Measurements from ENCODE around the gene SSX2IP. TPM values are rescaled to one million over a fixed set of nuclear protein-coding genes. Genes with fewer than 3 reads are reported as not detected.
"Not testable (repeated sequence)": the region's sequence is repeated elsewhere in the genome, so short reads cannot be mapped to it uniquely, and the experiment has no call there.

The SSX2IP gene
- total RNA-seq, 6 experiments from 2014 or later, result 78.3 to 128 (median 121) TPM

DNA sequence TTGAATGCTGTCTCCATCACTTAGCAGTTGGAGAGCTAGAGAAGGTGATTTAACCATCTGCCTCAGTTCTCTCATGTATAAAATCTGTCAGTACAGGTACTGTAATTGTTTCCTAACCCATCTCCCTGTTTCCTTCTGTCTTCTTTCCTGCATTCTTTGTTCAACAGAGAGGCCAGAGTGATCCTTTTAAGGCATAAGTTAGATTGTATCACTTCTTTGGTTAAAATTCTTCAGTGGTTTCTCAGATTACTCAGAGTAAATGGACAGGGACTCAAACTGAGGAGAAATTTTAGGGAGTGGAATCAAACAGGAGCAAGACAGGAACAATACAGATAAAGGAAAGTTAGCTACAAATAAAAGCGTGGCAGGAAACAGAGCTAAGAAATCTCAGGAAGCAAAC is 45.2 kb upstream of the SSX2IP start:
- Mint-ChIP-seq H3K27me3 (ENCODE audit: insufficient read depth) (no peaks in the 10 kb centered on the region; the same call in 1 of the 2 replicates), H3K4me3 (peak overlapping the region; percentile 47), H3K36me3 (ENCODE audit: low read depth) (peaks cover 20% of the 10 kb centered on the region), H3K27ac (peak overlapping the region; percentile 78), H3K4me1 (ENCODE audit: low read depth) (peaks cover 40% of the 10 kb centered on the region), H3K9me3 (peaks cover 22% of the 10 kb centered on the region)
- DNase-seq, result peak; percentile 54
- TF ChIP-seq, protein P1, sequence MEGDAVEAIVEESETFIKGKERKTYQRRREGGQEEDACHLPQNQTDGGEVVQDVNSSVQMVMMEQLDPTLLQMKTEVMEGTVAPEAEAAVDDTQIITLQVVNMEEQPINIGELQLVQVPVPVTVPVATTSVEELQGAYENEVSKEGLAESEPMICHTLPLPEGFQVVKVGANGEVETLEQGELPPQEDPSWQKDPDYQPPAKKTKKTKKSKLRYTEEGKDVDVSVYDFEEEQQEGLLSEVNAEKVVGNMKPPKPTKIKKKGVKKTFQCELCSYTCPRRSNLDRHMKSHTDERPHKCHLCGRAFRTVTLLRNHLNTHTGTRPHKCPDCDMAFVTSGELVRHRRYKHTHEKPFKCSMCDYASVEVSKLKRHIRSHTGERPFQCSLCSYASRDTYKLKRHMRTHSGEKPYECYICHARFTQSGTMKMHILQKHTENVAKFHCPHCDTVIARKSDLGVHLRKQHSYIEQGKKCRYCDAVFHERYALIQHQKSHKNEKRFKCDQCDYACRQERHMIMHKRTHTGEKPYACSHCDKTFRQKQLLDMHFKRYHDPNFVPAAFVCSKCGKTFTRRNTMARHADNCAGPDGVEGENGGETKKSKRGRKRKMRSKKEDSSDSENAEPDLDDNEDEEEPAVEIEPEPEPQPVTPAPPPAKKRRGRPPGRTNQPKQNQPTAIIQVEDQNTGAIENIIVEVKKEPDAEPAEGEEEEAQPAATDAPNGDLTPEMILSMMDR (IDR thresholded peaks at IDR 0.05), result no peak

DNA sequence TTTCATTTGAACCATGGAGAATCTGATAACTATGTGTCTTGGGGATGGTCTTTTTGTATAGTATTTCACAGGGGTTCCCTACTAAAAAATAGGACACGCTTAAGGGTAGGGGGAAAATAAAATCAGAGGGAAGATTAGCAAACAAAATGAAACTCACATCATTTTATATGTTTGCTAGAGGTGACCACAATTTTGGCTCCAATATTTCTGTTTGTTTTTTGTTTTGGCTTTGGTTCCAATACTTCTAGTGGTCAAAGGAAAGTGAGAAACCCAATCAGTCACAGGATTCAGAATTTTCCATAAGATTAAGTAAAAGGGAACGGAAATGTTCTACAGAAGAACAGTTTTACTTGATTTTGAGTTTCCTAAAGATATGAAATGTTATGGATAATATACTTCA is 42.3 kb upstream of the SSX2IP start:
- peaks cover 24% of the 10 kb centered on the region for H3K36me3 Mint-ChIP-seq (ENCODE audit: low read depth)
- no peak overlapping the region for H3K4me3 Mint-ChIP-seq
- DNase-seq, result no peak
- H3K27ac Mint-ChIP-seq, result no peak overlapping the region
- peaks cover 22% of the 10 kb centered on the region for H3K9me3 Mint-ChIP-seq
- H3K4me1 Mint-ChIP-seq (ENCODE audit: low read depth), result peaks cover 68% of the 10 kb centered on the region
- TF ChIP-seq, protein P1 (IDR thresholded peaks at IDR 0.05), result no peak
- no peaks in the 10 kb centered on the region; the same call in 1 of the 2 replicates for H3K27me3 Mint-ChIP-seq (ENCODE audit: insufficient read depth)

DNA sequence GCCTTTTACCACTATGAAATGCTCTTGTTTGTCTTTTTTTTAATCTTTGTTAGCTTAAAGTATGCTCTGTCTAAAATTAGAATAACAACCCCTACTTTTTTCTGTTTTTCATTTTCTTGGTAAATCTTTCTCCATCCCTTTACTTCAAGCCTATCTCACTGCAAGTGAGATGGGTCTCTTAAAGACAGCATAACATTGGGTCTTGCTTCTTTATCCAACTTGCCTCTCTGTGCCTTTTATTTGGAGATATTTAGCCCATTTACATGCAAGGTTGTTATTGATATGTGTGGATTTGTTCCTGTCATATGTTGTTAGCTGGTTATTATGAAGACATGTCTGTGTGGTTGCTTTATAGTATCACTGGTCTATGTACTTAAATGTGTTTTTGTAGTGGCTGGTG is 41.3 kb upstream of the SSX2IP start:
- Mint-ChIP-seq H3K36me3 (ENCODE audit: low read depth) (peaks cover 24% of the 10 kb centered on the region), H3K9me3 (peaks cover 22% of the 10 kb centered on the region), H3K4me3 (no peak overlapping the region), H3K4me1 (ENCODE audit: low read depth) (peaks cover 68% of the 10 kb centered on the region), H3K27me3 (ENCODE audit: insufficient read depth) (no peaks in the 10 kb centered on the region; the same call in 1 of the 2 replicates), H3K27ac (no peak overlapping the region)
- TF ChIP-seq, protein P1 (IDR thresholded peaks at IDR 0.05), result no peak
- DNase-seq, result no peak

DNA sequence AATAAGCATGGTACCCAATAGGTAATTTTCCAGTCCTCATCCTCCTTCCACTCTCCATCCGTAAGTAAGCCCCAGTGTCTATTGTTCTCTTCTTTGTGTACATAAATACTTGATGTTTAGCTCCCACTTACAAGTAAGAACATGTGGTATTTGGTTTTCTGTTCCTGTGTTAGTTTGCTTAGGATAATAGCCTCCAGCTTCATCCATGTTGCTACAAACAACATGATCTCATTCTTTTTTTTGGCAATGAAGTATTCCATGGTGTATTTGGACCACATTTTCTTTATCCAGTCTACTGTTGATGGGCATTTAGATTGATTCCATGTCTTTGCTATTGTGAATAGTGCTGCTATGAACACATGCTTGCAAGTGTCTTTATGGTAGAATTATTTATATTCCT is 37.5 kb upstream of the SSX2IP start:
- peaks cover 17% of the 10 kb centered on the region for H3K9me3 Mint-ChIP-seq
- peak overlapping the region; percentile 60 for H3K4me3 Mint-ChIP-seq
- H3K27ac Mint-ChIP-seq, result peak overlapping the region; percentile 77
- DNase-seq, result peak; percentile 50
- peaks cover 69% of the 10 kb centered on the region for H3K4me1 Mint-ChIP-seq (ENCODE audit: low read depth)
- not testable (repeated sequence) for H3K27me3 Mint-ChIP-seq (ENCODE audit: insufficient read depth)
- peaks cover 18% of the 10 kb centered on the region for H3K36me3 Mint-ChIP-seq (ENCODE audit: low read depth)

DNA sequence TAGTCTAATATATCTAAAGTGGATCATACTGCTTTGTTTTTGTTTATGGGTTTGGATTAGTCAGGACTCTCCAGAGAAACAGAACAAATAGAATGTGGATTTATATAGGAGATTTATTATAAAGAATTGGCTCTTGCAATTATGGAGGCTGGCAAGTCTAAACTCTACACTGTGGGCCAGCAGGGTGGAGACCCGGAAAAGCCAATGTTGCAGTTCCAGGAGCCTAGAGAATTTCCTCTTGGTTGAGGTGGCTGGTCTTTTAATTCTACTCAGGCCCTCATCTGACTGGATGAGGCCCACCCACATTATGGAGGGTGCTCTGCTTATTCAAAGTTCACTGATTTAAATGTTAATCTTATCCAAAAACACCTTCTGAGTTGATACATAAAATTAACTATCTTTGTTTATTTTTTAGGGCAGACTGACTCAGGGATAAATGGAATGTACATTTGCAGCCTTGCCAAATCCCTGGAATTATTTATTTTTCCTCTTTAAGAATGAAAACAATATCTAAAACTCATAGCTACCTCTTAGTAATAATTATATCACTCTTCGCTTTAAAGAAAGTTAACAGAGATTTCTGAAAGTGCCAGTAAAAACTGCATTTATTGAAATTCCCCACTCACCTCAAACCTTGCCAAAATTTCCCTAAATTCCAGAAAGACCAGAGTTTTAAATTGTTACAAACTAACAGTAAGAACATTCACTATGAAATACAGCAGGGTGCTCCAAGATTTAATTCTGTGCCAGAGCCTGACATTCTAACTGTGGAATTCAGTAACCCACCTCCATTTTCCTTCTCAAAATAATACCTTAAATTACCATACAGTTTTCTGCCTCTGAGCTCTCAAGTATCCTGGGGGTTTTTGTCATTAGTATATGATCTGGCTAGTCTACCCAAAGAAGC is 36.6 kb upstream of the SSX2IP start:
- H3K4me1 Mint-ChIP-seq (ENCODE audit: low read depth), result peaks cover 78% of the 10 kb centered on the region
- H3K27ac Mint-ChIP-seq, result peak overlapping the region; percentile 77
- H3K36me3 Mint-ChIP-seq (ENCODE audit: low read depth), result peaks cover 18% of the 10 kb centered on the region
- peaks cover 13% of the 10 kb centered on the region for H3K9me3 Mint-ChIP-seq
- H3K4me3 Mint-ChIP-seq, result peak overlapping the region; percentile 60
- peak; percentile 15 for DNase-seq
- no peaks in the 10 kb centered on the region for H3K27me3 Mint-ChIP-seq (ENCODE audit: insufficient read depth)
- TF ChIP-seq, protein P1 (IDR thresholded peaks at IDR 0.05), result no peak
